ENCODE data around the gene IGFBP3.

GRCh38 chr7:45924283-45924682 is 3.2 kb upstream of the IGFBP3 start:
- TF ChIP-seq SRF (IDR thresholded peaks at IDR 0.05; ENCODE audit: low read depth) = no peak
- TF ChIP-seq CTCF (IDR thresholded peaks at IDR 0.05 in 2 of 3, conservative IDR thresholded peaks at IDR 0.05 in 1 of 3; ENCODE audit: borderline replicate concordance in 1 of 3, insufficient read depth in 1 of 3, low read depth in 2 of 3, low read length in 2 of 3) = no peak
- no peak for TF ChIP-seq TCF7L2 (IDR thresholded peaks at IDR 0.05; ENCODE audit: borderline replicate concordance, extremely low read depth, insufficient read depth, insufficient read length)
- no peak for TF ChIP-seq RAD21 (IDR thresholded peaks at IDR 0.05; ENCODE audit: low read depth)
- no peak for TF ChIP-seq YY1 (IDR thresholded peaks at IDR 0.05; ENCODE audit: extremely low read depth, insufficient replicate concordance, low read depth, low read length)
- no peak for TF ChIP-seq EZH2 (IDR thresholded peaks at IDR 0.05)
- no peak for TF ChIP-seq POLR2A (IDR thresholded peaks at IDR 0.05; ENCODE audit: borderline replicate concordance, extremely low read depth, insufficient read depth, insufficient read length)
- no peak for TF ChIP-seq CEBPB (IDR thresholded peaks at IDR 0.05; ENCODE audit: low read depth)
- no peak for TF ChIP-seq ZNF274 (IDR thresholded peaks at IDR 0.05; ENCODE audit: low read depth, low read length)
- TF ChIP-seq EGR1 (IDR thresholded peaks at IDR 0.05; ENCODE audit: low read depth) = no peak
- TF ChIP-seq POLR2AphosphoS5 (IDR thresholded peaks at IDR 0.05; ENCODE audit: low read depth, low read length) = no peak
- no peak for TF ChIP-seq EZH2phosphoT487 (IDR thresholded peaks at IDR 0.05; ENCODE audit: borderline replicate concordance)

Data from HCT116 (cell line).